GM12872 (cell line): Measurements from ENCODE around the gene DUSP16.

Source experiments
- CTCF ChIP-seq: IDR thresholded peaks from 3 replicates; pipeline ENCODE4 v1.5.1; 2011; ENCODE audit warnings: low read depth, mild to moderate bottlenecking, low read length, moderate library complexity; ENCODE audit not compliant: insufficient read depth

The DUSP16 gene

GRCh38 chr12:12564911-12565310, 2.2 kb upstream of the DUSP16 start:
- no peak for TF ChIP-seq CTCF

- TF ChIP-seq CTCF, result no peak
These were observed 746 bp upstream of the DUSP16 start for GRCh38 chr12:12563290-12563928.

GRCh38 chr12:12562016-12562483, 613 bp downstream of the DUSP16 start:
- TF ChIP-seq CTCF, result no peak

GRCh38 chr12:12561371-12562015, 1.2 kb downstream of the DUSP16 start:
- no peak for TF ChIP-seq CTCF

- TF ChIP-seq CTCF, result no peak
These were observed 1.9 kb downstream of the DUSP16 start for GRCh38 chr12:12560587-12561370.

GRCh38 chr12:12559719-12560296, 2.9 kb downstream of the DUSP16 start:
- TF ChIP-seq CTCF, result no peak

GRCh38 chr12:12558291-12558690, 4.4 kb downstream of the DUSP16 start:
- no peak for TF ChIP-seq CTCF
